HepG2 (cell line): ENCODE measurements around the gene HCAR1. TPM values are rescaled to one million over a fixed set of nuclear protein-coding genes. Genes with fewer than 3 reads are reported as not detected.

ENCODE experiments used
- ATAC-seq: fragments of 200-7000 bp; cut with Tn5 transposase; 3 replicates; pipeline ENCODE4 v1.9.1; 2020; ENCODE audit warnings: mild to moderate bottlenecking, moderate library complexity
- BruUV-seq: library from RNA; stranded (reverse); fragments of 400-500 nt; replicated peaks from 2 replicates; lab custom pipeline; 2021; lab: Mats Ljungman, UMichigan
- CTCF ChIA-PET: fragments of 300-600 bp; formaldehyde crosslinking; extraction: SDS; loops from one replicate; lab custom pipeline; 2021; ENCODE audit warnings: low total read pairs, inconsistent platforms, low intra/inter-chr PET ratio; lab: Yijun Ruan, JAX
- POLR2A ChIA-PET: fragments of 350-600 bp; sonication (Branson Sonifier 250); formaldehyde crosslinking; loops from one replicate; lab custom pipeline; 2020; ENCODE audit warnings: antibody characterized with exemption, inconsistent platforms; lab: Yijun Ruan, JAX
- DNase-seq: peaks from one replicate; pipeline ENCODE4 v3.0.0-alpha.2; 2015; ENCODE audit warnings: low spot score
- FAIRE-seq: peaks from 3 replicates; lab custom pipeline; 2011; peaks lifted over from hg19 to GRCh38; lab: Jason Lieb, UNC
- H2AFZ ChIP-seq: one replicate; pipeline ENCODE4 v1.6.1; 2011; ENCODE audit warnings: low read length, inconsistent platforms
- H3K27ac ChIP-seq: fragments of 300-600 bp; 3 replicates; pipeline ENCODE4 v1.8.0; 2011; ENCODE audit warnings: mixed run types, mild to moderate bottlenecking, mixed read lengths, low read length, inconsistent platforms; ENCODE audit not compliant: insufficient read depth; ENCODE audit errors: extremely low read length
- H3K27me3 ChIP-seq, 2 experiments: fragments of 200-600 bp in 1 of 2; 2 replicates in 1 of 2; 3 replicates in 1 of 2; pipeline versions ENCODE4 v1.6.0 to v1.8.0; 2011; ENCODE audit warnings: low read length in 2 of 2, mild to moderate bottlenecking in 2 of 2, moderate library complexity in 2 of 2, inconsistent platforms in 1 of 2; ENCODE audit not compliant: insufficient read depth in 2 of 2, control insufficient read depth in 1 of 2
- H3K36me3 ChIP-seq, 2 experiments: fragments of 200-600 bp in 1 of 2; replicated peaks in 1 of 2; 2 replicates in 1 of 2; 3 replicates in 1 of 2; pipeline versions ENCODE4 v1.5.1 to v1.8.0; 2011; ENCODE audit warnings: low read length in 2 of 2, inconsistent platforms in 1 of 2; ENCODE audit not compliant: insufficient read depth in 2 of 2, control insufficient read depth in 1 of 2
- H3K4me1 ChIP-seq: 2 replicates; pipeline ENCODE4 v1.5.1; 2012; ENCODE audit warnings: low read length, inconsistent platforms; ENCODE audit not compliant: insufficient read depth
- H3K4me2 ChIP-seq: 2 replicates; pipeline ENCODE4 v1.6.0; 2011; ENCODE audit warnings: low read depth, low read length, inconsistent platforms
- H3K4me3 ChIP-seq, 3 experiments: fragments of 200-600 bp in 1 of 3; sonication (generic), shearing (Covaris generic) in 1 of 3; replicated peaks in 1 of 3; 2 replicates each; pipeline ENCODE4 v1.5.1; 2011 to 2016; ENCODE audit warnings: low read length in 3 of 3, inconsistent platforms in 2 of 3, low read depth in 2 of 3, mild to moderate bottlenecking in 2 of 3, control low read depth in 1 of 3, mixed read lengths in 1 of 3; ENCODE audit not compliant: insufficient read depth in 1 of 3
- H3K79me2 ChIP-seq: one replicate; pipeline ENCODE4 v1.6.1; 2011; ENCODE audit warnings: low read length, inconsistent platforms; ENCODE audit not compliant: insufficient read depth
- H3K9ac ChIP-seq: 2 replicates; pipeline ENCODE4 v1.6.0; 2011; ENCODE audit warnings: mild to moderate bottlenecking, low read depth, low read length, inconsistent platforms; ENCODE audit not compliant: insufficient read depth
- H3K9me3 ChIP-seq: 2 replicates; pipeline ENCODE4 v1.5.1; 2012; ENCODE audit warnings: mild to moderate bottlenecking, low read length
- H4K20me1 ChIP-seq: 2 replicates; pipeline ENCODE4 v1.6.0; 2011; ENCODE audit warnings: inconsistent platforms, mild to moderate bottlenecking, low read length, moderate library complexity; ENCODE audit not compliant: insufficient read depth
- CEBPB ChIP-seq: IDR thresholded peaks from 2 replicates; pipeline ENCODE4 v1.6.1; 2011; ENCODE audit warnings: low read depth, low read length, improper control_type of control experiment, borderline replicate concordance
- CEBPG ChIP-seq: IDR thresholded peaks from 2 replicates; pipeline ENCODE4 v1.6.1; 2016
- ESRRA ChIP-seq: sonication (generic); formaldehyde crosslinking; IDR thresholded peaks from 2 replicates; pipeline ENCODE4 v1.5.1; 2020; ENCODE audit warnings: mild to moderate bottlenecking, low read depth, missing genetic modification reagents
- HNRNPL ChIP-seq: fragments of 200-400 bp; formaldehyde crosslinking; IDR thresholded peaks from 2 replicates; pipeline ENCODE4 v1.6.1; 2017; ENCODE audit warnings: mild to moderate bottlenecking, low read depth, low read length
- PRDM10 ChIP-seq: sonication (generic); formaldehyde crosslinking; IDR thresholded peaks from 2 replicates; pipeline ENCODE4 v1.4.0; 2020; ENCODE audit warnings: low read depth, missing genetic modification reagents
- ZNF317 ChIP-seq: sonication (generic); formaldehyde crosslinking; IDR thresholded peaks from 2 replicates; pipeline ENCODE4 v1.5.0; 2020; ENCODE audit warnings: mild to moderate bottlenecking, missing genetic modification reagents
- ZNF44 ChIP-seq: sonication (generic); formaldehyde crosslinking; IDR thresholded peaks from 2 replicates; pipeline ENCODE4 v1.5.1; 2020; ENCODE audit warnings: mild to moderate bottlenecking, missing genetic modification reagents
- ZNF644 ChIP-seq: IDR thresholded peaks from 2 replicates; pipeline ENCODE4 v1.6.1; 2016; ENCODE audit warnings: low read depth
- WGBS: methylation state at CpG from one replicate; pipeline ENCODE4 v1.1.6; 2017; ENCODE audit warnings: low lambda C conversion rate; 5-methylcytosine and 5-hydroxymethylcytosine counted together
- in situ Hi-C: cut with HindIII; loops from 2 replicates; pipeline ENCODE4 v1.10.0; 2017; ENCODE audit warnings: low pct_unique_long_range_greater_than_20kb; ENCODE audit not compliant: extremely low pct_ligation_motif_present
- intact Hi-C: fragments of 100-400 bp; cut with micrococcal nuclease; formaldehyde crosslinking; loops from one replicate; pipeline ENCODE4 v1.10.0; 2022; ENCODE audit not compliant: unreplicated experiment
- polyA plus RNA-seq, 8 experiments: library from polyadenylated mRNA; depleted of rRNA in 3 of 8; stranded (reverse) in 7 of 8; unstranded in 1 of 8; fragments of >200 nt; fragmentation: Illumina TruSeq in 4 of 8; extraction: Trizol in 4 of 8; gene quantifications; 2 replicates each; pipeline versions ENCODE4 v1.2.1 to v1.2.3, GENCODE V29; 2011 to 2016; ENCODE audit warnings: low read depth in 4 of 8, missing spikeins in 1 of 8, mixed read lengths in 1 of 8; ENCODE audit not compliant: insufficient read depth in 1 of 8
- total RNA-seq, 5 experiments: library from RNA; depleted of rRNA; stranded (reverse); fragments of >200 nt; fragmentation: Illumina TruSeq; extraction: Trizol; gene quantifications; 2 replicates each; pipeline ENCODE4 v1.2.3, GENCODE V29; 2016; ENCODE audit warnings: low read depth in 1 of 5

Gene HCAR1
- total and polyA plus RNA-seq, 2 of the 13 experiments (the other 11 are each of a cell fraction or from before 2014, with no cell fraction given): 0.53 to 4.4 TPM

GRCh38 chr12:122684297-122684813 lies 46.3 kb downstream of the HCAR1 start:
- H3K4me2 ChIP-seq: no peak overlapping the region
- H4K20me1 ChIP-seq: no peaks in the 10 kb centered on the region
- CTCF ChIA-PET: no interaction called here
- 5% methylated on average over 5 of the region's 5 CpGs for WGBS
- H3K4me3 ChIP-seq: no peak overlapping the region
- intact Hi-C loops: no loop called here
- POLR2A ChIA-PET: no interaction called here
- ATAC-seq: no peak
- H3K36me3 ChIP-seq: no peaks in the 10 kb centered on the region
- no peak overlapping the region for H3K9ac ChIP-seq
- no peak for DNase-seq
- no peaks in the 10 kb centered on the region for H3K9me3 ChIP-seq
- no peak overlapping the region for H3K27ac ChIP-seq
- TF ChIP-seq CEBPG (peak; percentile 64), ZNF317 (no peak)
- no peak for FAIRE-seq
- H3K4me1 ChIP-seq: peaks cover 65% of the 10 kb centered on the region
- no TSS peak for BruUV-seq
- H2AFZ ChIP-seq: no peak overlapping the region
- no peaks in the 10 kb centered on the region; a peak in 1 of 5 replicates for H3K27me3 ChIP-seq
- in situ Hi-C loops: no loop called here
- H3K79me2 ChIP-seq: no peaks in the 10 kb centered on the region

- intact Hi-C loops: no loop called here
- BruUV-seq: no TSS peak
- TF ChIP-seq CEBPG (peak; percentile 54), ZNF44 (CRISPR knock-in tag) (no peak), ESRRA (CRISPR knock-in tag) (no peak), ZNF644 (peak; percentile 23; the same call in 1 of the 2 replicates), PRDM10 (CRISPR knock-in tag) (0 out of 2 replicates have a peak, but pooled peaks have one; percentile 6), CEBPB (peak; percentile 60), HNRNPL (no peak)
- 68% methylated on average over 4 of the region's 4 CpGs for WGBS
- Histone ChIP-seq H3K9me3 (no peaks in the 10 kb centered on the region), H3K36me3 (no peaks in the 10 kb centered on the region), H3K79me2 (no peaks in the 10 kb centered on the region), H3K27ac (no peak overlapping the region), H3K9ac (no peak overlapping the region), H2AFZ (no peak overlapping the region), H3K4me2 (peak overlapping the region; percentile 55), H3K4me3 (peak overlapping the region in 1 of 3 experiments; percentile 25; a peak in 1 of 6 replicates), H4K20me1 (no peaks in the 10 kb centered on the region), H3K27me3 (no peaks in the 10 kb centered on the region; a peak in 1 of 5 replicates), H3K4me1 (peaks cover 71% of the 10 kb centered on the region)
- no peak for DNase-seq
- in situ Hi-C loops: no loop called here
- ATAC-seq: peak; percentile 8; the same call in 2 of the 3 replicates
- no peak for FAIRE-seq
- ChIA-PET CTCF (no interaction called here), POLR2A (no interaction called here)
Observed at GRCh38 chr12:122681814-122682213, 48.8 kb downstream of the HCAR1 start.
